Lung (tissue), 12 donors: Measurements from ENCODE around the gene CENPO. TPM values are rescaled to one million over a fixed set of nuclear protein-coding genes. Genes with fewer than 3 reads are reported as not detected.

ENCODE experiments used
- ATAC-seq: fragments of 200-7000 bp; cut with Tn5 transposase; one replicate; pipeline ENCODE4 v1.9.1; 2020; ENCODE audit warnings: moderate number of reproducible peaks; ENCODE audit not compliant: insufficient read depth, low FRiP score
- DNase-seq, 3 donors: peaks; one replicate each; pipeline ENCODE4 v3.0.0-alpha.2; 2013 to 2017
- H3K27ac ChIP-seq, 2 donors: one replicate each; pipeline ENCODE4 v1.5.1; 2013; ENCODE audit warnings: mild to moderate bottlenecking in 2 of 2, moderate library complexity in 2 of 2, control low read depth in 1 of 2, inconsistent platforms in 1 of 2, low read depth in 1 of 2, low read length in 1 of 2
- H3K27me3 ChIP-seq, 3 donors: one replicate each; pipeline ENCODE4 v1.5.1; 2013; ENCODE audit warnings: low read length in 2 of 3; ENCODE audit not compliant: control insufficient read depth in 3 of 3, insufficient read depth in 3 of 3
- H3K36me3 ChIP-seq, 4 donors: one replicate each; pipeline ENCODE4 v1.5.1; 2013; ENCODE audit warnings: low read length in 4 of 4, mild to moderate bottlenecking in 1 of 4, moderate library complexity in 1 of 4; ENCODE audit not compliant: control insufficient read depth in 4 of 4, insufficient read depth in 4 of 4
- H3K4me1 ChIP-seq, 5 donors: one replicate each; pipeline ENCODE4 v1.5.1; 2013; ENCODE audit warnings: low read length in 5 of 5, mild to moderate bottlenecking in 2 of 5, moderate library complexity in 1 of 5; ENCODE audit not compliant: control insufficient read depth in 5 of 5, insufficient read depth in 5 of 5
- H3K4me3 ChIP-seq: one replicate; pipeline ENCODE4 v1.5.1; 2013; ENCODE audit warnings: mild to moderate bottlenecking, control low read depth, moderate library complexity
- H3K9ac ChIP-seq, 2 donors: one replicate each; pipeline ENCODE4 v1.5.1; 2013; ENCODE audit warnings: low read length in 2 of 2, control low read depth in 1 of 2; ENCODE audit not compliant: insufficient read depth in 1 of 2
- H3K9me3 ChIP-seq, 4 donors: one replicate each; pipeline ENCODE4 v1.5.1; 2013; ENCODE audit warnings: low read length in 3 of 4, mild to moderate bottlenecking in 1 of 4, moderate library complexity in 1 of 4; ENCODE audit not compliant: control insufficient read depth in 4 of 4, insufficient read depth in 3 of 4
- CTCF ChIP-seq: IDR thresholded peaks from 2 replicates; pipeline ENCODE4 v1.5.1; 2012; ENCODE audit warnings: mild to moderate bottlenecking; ENCODE audit errors: control extremely low read depth, extremely low read depth
- WGBS, 2 donors: extraction: QIAGEN DNeasy Blood & Tissue Kit; methylation state at CpG; one replicate each; pipeline ENCODE4 v1.1.7; 2013; 5-methylcytosine and 5-hydroxymethylcytosine counted together
- polyA plus RNA-seq, 2 donors: library from polyadenylated mRNA; stranded (reverse); fragments of 200-250 nt; gene quantifications; one replicate each; pipeline ENCODE4 v1.2.1, GENCODE V29; 2013
- total RNA-seq, 2 donors: library from RNA; depleted of rRNA in 1 of 2; stranded (reverse); fragments of >200 nt in 1 of 2; gene quantifications; one replicate each; pipeline ENCODE4 v1.2.1, GENCODE V29; 2014 to 2021
- donor health status: control.
- donor health status: control.
- donor health status: Bipolar disorder and iron deficiency.
- donor health status: healthy.
- donor health status: DM: yes; HTN: yes; CAD: no.

CENPO gene
- total and polyA plus RNA-seq, 4 donors = 3.5 to 9.6 (median 5.9) TPM

DNA sequence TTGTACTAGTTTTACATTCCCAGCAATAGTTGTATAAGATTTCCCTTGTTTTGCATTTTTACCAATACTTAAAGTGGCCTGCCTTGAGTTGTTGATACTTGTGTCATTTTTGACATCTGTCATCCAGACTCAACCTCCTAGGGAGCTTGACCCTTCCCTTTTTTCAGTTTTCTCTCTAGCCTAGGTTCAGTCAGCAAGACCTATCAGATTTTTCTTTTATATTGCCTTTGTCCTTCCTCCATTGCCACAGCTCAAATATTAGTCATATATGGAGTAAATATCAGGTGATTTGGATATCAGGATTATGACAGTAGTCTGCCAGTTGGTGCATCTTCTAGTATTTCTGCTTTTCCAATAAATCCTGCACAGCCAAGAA lies 13.4 kb downstream of the CENPO start:
- Histone ChIP-seq H3K27me3 (no peaks in the 10 kb centered on the region), H3K27ac (no peak overlapping the region), H3K4me3 (no peak overlapping the region), H3K4me1 (no peaks in the 10 kb centered on the region), H3K9ac (no peak overlapping the region), H3K9me3 (peaks cover 0 to 5% (median 0%) of the 10 kb centered on the region in 4 donors), H3K36me3 (peaks cover 0 to 8% (median 0%) of the 10 kb centered on the region in 4 donors)
- ATAC-seq (no peak), DNase-seq (no peak)
- no peak for TF ChIP-seq CTCF

GRCh38 chr2:24809316-24810007 lies 16.2 kb downstream of the CENPO start:
- Histone ChIP-seq H3K27me3 (no peaks in the 10 kb centered on the region), H3K4me1 (no peaks in the 10 kb centered on the region), H3K36me3 (peaks cover 0 to 10% (median 0%) of the 10 kb centered on the region in 4 donors), H3K9ac (no peak overlapping the region), H3K9me3 (peaks cover 0 to 5% (median 0%) of the 10 kb centered on the region in 4 donors), H3K27ac (no peak overlapping the region), H3K4me3 (no peak overlapping the region)
- WGBS, 2 donors = 91 to 96% methylated on average over 4 of the region's 4 CpGs
- DNase-seq (no peak), ATAC-seq (no peak)
- TF ChIP-seq CTCF = no peak

DNA sequence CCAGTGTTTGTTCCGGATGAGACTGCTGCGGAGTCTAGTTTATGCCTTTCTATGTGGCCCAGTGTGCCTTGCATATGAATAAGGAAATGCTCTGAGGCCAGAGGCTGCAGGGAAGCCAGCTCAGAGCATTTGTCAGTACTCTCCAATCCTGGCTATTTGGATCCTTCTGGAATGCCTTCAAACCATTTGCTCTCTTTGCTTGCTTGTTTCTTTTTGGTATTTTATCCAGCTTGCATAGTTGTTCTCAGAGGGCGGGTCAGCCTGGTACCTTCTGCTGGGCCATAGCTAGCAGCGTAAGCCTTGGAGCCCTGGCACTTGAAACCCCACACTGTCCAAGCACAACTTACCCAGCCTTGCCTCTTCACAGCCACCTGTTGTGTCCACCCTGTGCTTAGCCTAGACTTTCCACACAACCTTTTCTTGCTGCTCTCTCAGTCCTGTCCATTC lies 20.5 kb downstream of the CENPO start:
- DNase-seq = no peak
- H3K27ac ChIP-seq = no peak overlapping the region
- no peaks in the 10 kb centered on the region for H3K27me3 ChIP-seq
- no peak for ATAC-seq
- H3K9ac ChIP-seq = no peak overlapping the region
- 93 to 97% methylated on average over 4 of the region's 4 CpGs for WGBS, 2 donors
- no peak overlapping the region for H3K4me3 ChIP-seq
- TF ChIP-seq CTCF = no peak
- peaks cover 0 to 3% (median 0%) of the 10 kb centered on the region in 5 donors for H3K4me1 ChIP-seq
- no peaks in the 10 kb centered on the region for H3K9me3 ChIP-seq
- H3K36me3 ChIP-seq = peaks cover 3 to 25% (median 10%) of the 10 kb centered on the region in 4 donors
